Measurements from ENCODE around the gene GALNT17.
"Not testable (repeated sequence)": the region's sequence is repeated elsewhere in the genome, so short reads cannot be mapped to it uniquely, and the experiment has no call there.

Gene GALNT17

DNA sequence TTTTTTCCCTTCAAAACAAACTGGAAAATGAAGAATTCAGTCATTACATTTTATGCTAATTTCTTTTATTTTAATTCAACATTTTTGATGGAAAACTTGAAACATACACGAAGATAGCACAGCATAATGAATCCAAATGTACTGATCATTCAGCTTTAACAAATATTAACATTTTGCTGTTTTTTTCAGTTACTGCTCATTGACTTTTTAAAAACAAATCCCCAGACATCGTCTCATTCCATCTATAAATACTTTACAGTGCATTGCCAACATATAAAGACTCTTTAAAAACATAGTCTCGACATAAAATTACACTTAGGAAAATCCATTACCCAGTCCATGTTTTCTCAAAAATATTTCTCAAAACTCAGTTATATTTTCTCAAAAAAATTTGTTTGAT, 452.3 kb downstream of the GALNT17 start:
- H3K4me3 ChIP-seq (ENCODE audit: low read length in 2 of 2) = no peak overlapping the region

DNA sequence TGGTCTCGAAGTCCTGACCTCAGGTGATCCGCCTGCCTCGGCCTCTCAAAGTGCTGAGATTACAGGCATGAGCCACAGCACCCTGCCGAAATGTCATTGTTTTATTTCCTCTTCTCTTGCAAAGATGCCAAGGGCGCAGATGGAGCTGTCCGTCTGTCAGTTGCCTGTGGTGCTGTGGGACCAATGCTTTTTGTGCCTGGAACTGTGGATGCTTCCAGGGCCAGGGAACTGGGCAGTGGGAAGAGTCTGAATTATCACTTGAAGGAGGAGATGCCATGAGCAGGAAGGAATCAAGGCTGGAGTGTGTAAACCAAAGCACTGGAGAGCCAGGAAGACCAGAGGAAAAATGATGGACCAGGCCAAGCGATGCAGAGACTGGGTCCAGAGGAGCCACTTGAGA, 459.9 kb downstream of the GALNT17 start:
- Histone ChIP-seq H3K4me1 (ENCODE audit: control insufficient read depth, insufficient read depth, low read length) (no peaks in the 10 kb centered on the region), H3K4me3 (ENCODE audit: low read length in 2 of 2) (no peak overlapping the region)

More for the DNA sequence above, 452.3 kb downstream of the GALNT17 start:
- Histone ChIP-seq H3K36me3 (ENCODE audit: control insufficient read depth in 2 of 2, insufficient read depth in 2 of 2, low read length in 2 of 2) (no peaks in the 10 kb centered on the region), H3K27me3 (ENCODE audit: control insufficient read depth in 1 of 2, insufficient read depth in 2 of 2, low read length in 2 of 2) (no peaks in the 10 kb centered on the region), H3K9ac (ENCODE audit: low read length in 2 of 2) (no peak overlapping the region), H3K27ac (ENCODE audit: low read length) (no peak overlapping the region), H3K9me3 (ENCODE audit: control insufficient read depth in 2 of 2, low read length in 2 of 2) (no peaks in the 10 kb centered on the region), H3K4me1 (ENCODE audit: control insufficient read depth, insufficient read depth, low read length) (no peaks in the 10 kb centered on the region)

DNA sequence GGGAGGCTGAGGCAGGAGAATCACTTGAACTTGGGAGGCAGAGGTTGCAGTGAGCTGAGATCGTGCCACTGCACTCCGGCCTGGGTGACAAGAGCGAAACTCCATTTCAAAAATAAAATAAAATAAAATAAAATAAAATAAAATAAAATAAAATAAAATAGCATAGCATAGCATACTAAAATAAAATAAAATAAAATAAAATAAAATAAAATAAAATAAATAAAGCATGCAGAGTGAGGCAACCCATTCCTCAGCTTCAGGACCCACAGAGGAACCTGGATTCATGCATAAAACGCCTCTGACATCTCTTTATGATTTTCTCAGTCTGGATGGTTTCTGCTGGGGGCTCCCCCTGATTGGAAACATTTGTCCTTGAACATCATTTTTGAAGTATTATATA, 460.4 kb downstream of the GALNT17 start:
- not testable (repeated sequence) for H3K27me3 ChIP-seq (ENCODE audit: control insufficient read depth in 1 of 2, insufficient read depth in 2 of 2, low read length in 2 of 2); H3K9ac ChIP-seq (ENCODE audit: low read length in 2 of 2); H3K36me3 ChIP-seq (ENCODE audit: control insufficient read depth in 2 of 2, insufficient read depth in 2 of 2, low read length in 2 of 2); H3K27ac ChIP-seq (ENCODE audit: low read length); H3K4me3 ChIP-seq (ENCODE audit: low read length in 2 of 2); H3K4me1 ChIP-seq (ENCODE audit: control insufficient read depth, insufficient read depth, low read length); H3K9me3 ChIP-seq (ENCODE audit: control insufficient read depth in 2 of 2, low read length in 2 of 2)

More for the DNA sequence above, 459.9 kb downstream of the GALNT17 start:
- H3K27me3 ChIP-seq (ENCODE audit: control insufficient read depth in 1 of 2, insufficient read depth in 2 of 2, low read length in 2 of 2) = no peaks in the 10 kb centered on the region
- H3K27ac ChIP-seq (ENCODE audit: low read length) = no peak overlapping the region
- no peaks in the 10 kb centered on the region for H3K36me3 ChIP-seq (ENCODE audit: control insufficient read depth in 2 of 2, insufficient read depth in 2 of 2, low read length in 2 of 2)
- no peaks in the 10 kb centered on the region for H3K9me3 ChIP-seq (ENCODE audit: control insufficient read depth in 2 of 2, low read length in 2 of 2)
- H3K9ac ChIP-seq (ENCODE audit: low read length in 2 of 2) = no peak overlapping the region

DNA sequence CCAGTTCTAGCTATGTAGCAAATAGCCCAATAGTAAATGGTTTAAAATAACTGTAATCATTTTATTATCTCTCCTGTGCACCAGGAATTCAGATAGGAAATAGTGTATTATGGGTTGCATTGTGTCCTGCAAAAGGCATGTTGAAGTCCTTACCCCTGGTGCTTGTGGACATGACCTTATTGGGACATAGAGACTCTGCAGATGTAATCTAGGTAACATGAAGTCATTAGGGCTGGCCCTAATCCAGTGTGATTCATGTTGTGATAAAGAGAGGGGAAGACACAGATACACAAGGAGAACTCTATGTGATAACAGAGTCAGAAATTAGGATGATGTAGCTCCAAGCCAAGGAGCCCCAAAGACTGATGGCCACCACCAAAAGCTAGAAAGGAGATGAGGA, 462.8 kb downstream of the GALNT17 start:
- Histone ChIP-seq H3K4me1 (ENCODE audit: control insufficient read depth, insufficient read depth, low read length) (no peaks in the 10 kb centered on the region), H3K9me3 (ENCODE audit: control insufficient read depth in 2 of 2, low read length in 2 of 2) (no peaks in the 10 kb centered on the region), H3K36me3 (ENCODE audit: control insufficient read depth in 2 of 2, insufficient read depth in 2 of 2, low read length in 2 of 2) (no peaks in the 10 kb centered on the region), H3K27me3 (ENCODE audit: control insufficient read depth in 1 of 2, insufficient read depth in 2 of 2, low read length in 2 of 2) (peaks cover 0 to 2% of the 10 kb centered on the region in 2 donors), H3K4me3 (ENCODE audit: low read length in 2 of 2) (no peak overlapping the region), H3K9ac (ENCODE audit: low read length in 2 of 2) (no peak overlapping the region), H3K27ac (ENCODE audit: low read length) (no peak overlapping the region)

DNA sequence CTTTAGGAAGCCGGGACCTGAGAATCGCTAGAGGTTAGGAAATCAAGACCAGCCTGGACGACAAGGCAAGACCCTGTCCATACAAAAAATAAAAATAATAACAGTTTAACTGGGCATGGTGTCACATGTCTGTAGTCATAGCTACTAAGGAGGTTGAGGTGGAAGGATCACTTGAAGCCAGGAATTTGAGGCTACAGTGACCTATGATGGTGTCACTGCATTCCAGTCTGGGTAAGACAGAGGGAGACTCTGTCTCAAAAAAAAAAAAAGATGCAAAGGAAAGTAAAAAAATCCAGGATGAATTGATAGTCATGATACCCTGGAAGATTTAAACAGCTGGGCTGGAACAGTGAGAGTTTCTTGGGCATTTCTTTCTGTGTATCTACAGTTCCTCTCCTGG, 463.2 kb downstream of the GALNT17 start:
- Histone ChIP-seq H3K9me3 (ENCODE audit: control insufficient read depth in 2 of 2, low read length in 2 of 2) (no peaks in the 10 kb centered on the region), H3K36me3 (ENCODE audit: control insufficient read depth in 2 of 2, insufficient read depth in 2 of 2, low read length in 2 of 2) (no peaks in the 10 kb centered on the region), H3K4me1 (ENCODE audit: control insufficient read depth, insufficient read depth, low read length) (no peaks in the 10 kb centered on the region), H3K27me3 (ENCODE audit: control insufficient read depth in 1 of 2, insufficient read depth in 2 of 2, low read length in 2 of 2) (peaks cover 0 to 2% of the 10 kb centered on the region in 2 donors), H3K9ac (ENCODE audit: low read length in 2 of 2) (no peak overlapping the region), H3K4me3 (ENCODE audit: low read length in 2 of 2) (no peak overlapping the region), H3K27ac (ENCODE audit: low read length) (no peak overlapping the region)

DNA sequence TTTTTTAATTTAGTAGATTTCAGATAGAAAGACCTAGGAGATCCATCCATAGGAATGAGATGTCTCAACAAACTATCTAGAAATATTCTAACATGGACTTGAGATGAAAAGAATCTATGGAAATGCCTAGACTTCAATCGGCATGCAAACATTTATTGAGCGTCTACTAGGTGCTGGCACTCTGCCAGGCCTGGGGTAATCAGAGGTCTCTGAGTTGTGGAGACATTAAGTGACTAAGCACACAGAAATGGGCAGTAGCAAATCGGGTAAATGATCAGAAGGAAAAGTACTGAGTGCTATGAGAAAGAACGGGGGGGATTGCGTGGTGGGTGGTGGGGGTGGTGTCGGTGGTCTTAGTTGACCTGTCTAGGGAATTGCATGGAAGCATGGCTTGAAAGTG, 466.6 kb downstream of the GALNT17 start:
- H3K4me3 ChIP-seq (ENCODE audit: low read length in 2 of 2) = no peak overlapping the region
- no peaks in the 10 kb centered on the region for H3K4me1 ChIP-seq (ENCODE audit: control insufficient read depth, insufficient read depth, low read length)
- no peaks in the 10 kb centered on the region for H3K36me3 ChIP-seq (ENCODE audit: control insufficient read depth in 2 of 2, insufficient read depth in 2 of 2, low read length in 2 of 2)
- no peak overlapping the region for H3K9ac ChIP-seq (ENCODE audit: low read length in 2 of 2)
- peaks cover 2 to 3% of the 10 kb centered on the region in 2 donors for H3K27me3 ChIP-seq (ENCODE audit: control insufficient read depth in 1 of 2, insufficient read depth in 2 of 2, low read length in 2 of 2)
- peaks cover 0 to 7% of the 10 kb centered on the region in 2 donors for H3K9me3 ChIP-seq (ENCODE audit: control insufficient read depth in 2 of 2, low read length in 2 of 2)
- H3K27ac ChIP-seq (ENCODE audit: low read length) = no peak overlapping the region

DNA sequence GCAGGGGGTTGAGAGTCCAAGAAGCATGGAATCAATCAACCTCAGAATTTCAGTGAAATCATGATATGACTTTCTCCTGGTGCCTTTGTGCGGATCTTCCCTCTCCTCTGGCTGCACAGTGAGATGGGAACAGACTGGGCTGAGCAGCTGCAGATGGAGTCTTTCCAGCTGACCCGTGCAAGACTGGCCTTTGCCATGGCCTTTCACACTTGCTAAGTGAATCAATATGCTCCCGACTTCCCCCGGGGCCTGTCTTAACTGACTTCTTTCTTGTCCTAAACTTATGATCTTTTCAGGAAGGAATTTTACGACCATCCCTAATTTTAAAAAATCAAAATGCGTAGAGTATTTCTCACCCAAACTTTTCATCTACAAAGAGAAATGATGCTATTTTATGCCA, 469.9 kb downstream of the GALNT17 start:
- Histone ChIP-seq H3K9me3 (ENCODE audit: control insufficient read depth in 2 of 2, low read length in 2 of 2) (peaks cover 0 to 16% of the 10 kb centered on the region in 2 donors), H3K9ac (ENCODE audit: low read length in 2 of 2) (no peak overlapping the region), H3K4me1 (ENCODE audit: control insufficient read depth, insufficient read depth, low read length) (no peaks in the 10 kb centered on the region), H3K4me3 (ENCODE audit: low read length in 2 of 2) (no peak overlapping the region), H3K27me3 (ENCODE audit: control insufficient read depth in 1 of 2, insufficient read depth in 2 of 2, low read length in 2 of 2) (peaks cover 3% of the 10 kb centered on the region in 2 donors), H3K36me3 (ENCODE audit: control insufficient read depth in 2 of 2, insufficient read depth in 2 of 2, low read length in 2 of 2) (no peaks in the 10 kb centered on the region), H3K27ac (ENCODE audit: low read length) (no peak overlapping the region)

DNA sequence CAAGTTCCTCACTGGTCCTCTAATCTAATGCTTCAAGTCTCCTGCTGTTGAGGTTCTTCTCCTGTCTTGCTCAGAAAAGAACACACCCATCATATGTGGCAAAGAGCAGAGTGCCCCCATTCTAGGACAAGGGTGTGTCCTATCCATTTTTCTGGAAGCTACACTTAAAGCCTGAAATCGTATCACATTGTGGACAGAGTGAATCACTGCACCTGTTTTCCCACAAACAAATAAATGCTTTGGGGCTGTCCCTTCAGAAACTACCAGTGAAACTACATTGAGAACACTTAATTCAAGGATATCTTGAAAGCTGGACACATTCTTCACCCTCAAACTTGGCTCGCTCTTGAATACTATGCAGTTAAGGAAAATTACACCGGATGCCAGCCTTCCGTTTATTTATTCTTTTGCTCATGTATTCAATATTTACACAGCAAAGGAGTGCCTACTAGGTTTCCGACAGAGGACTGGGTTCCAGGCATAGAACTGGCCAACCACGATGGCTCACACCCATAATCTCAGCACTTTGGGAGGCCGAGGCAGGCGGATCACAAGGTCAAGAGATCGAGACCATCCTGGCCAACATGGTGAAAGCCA, 473.0 kb downstream of the GALNT17 start:
- peaks cover 2 to 3% of the 10 kb centered on the region in 2 donors for H3K27me3 ChIP-seq (ENCODE audit: control insufficient read depth in 1 of 2, insufficient read depth in 2 of 2, low read length in 2 of 2)
- H3K4me3 ChIP-seq (ENCODE audit: low read length in 2 of 2) = no peak overlapping the region
- H3K9me3 ChIP-seq (ENCODE audit: control insufficient read depth in 2 of 2, low read length in 2 of 2) = peaks cover 9 to 22% of the 10 kb centered on the region in 2 donors
- H3K9ac ChIP-seq (ENCODE audit: low read length in 2 of 2) = no peak overlapping the region
- H3K27ac ChIP-seq (ENCODE audit: low read length) = no peak overlapping the region
- no peaks in the 10 kb centered on the region for H3K36me3 ChIP-seq (ENCODE audit: control insufficient read depth in 2 of 2, insufficient read depth in 2 of 2, low read length in 2 of 2)
- H3K4me1 ChIP-seq (ENCODE audit: control insufficient read depth, insufficient read depth, low read length) = no peaks in the 10 kb centered on the region

DNA sequence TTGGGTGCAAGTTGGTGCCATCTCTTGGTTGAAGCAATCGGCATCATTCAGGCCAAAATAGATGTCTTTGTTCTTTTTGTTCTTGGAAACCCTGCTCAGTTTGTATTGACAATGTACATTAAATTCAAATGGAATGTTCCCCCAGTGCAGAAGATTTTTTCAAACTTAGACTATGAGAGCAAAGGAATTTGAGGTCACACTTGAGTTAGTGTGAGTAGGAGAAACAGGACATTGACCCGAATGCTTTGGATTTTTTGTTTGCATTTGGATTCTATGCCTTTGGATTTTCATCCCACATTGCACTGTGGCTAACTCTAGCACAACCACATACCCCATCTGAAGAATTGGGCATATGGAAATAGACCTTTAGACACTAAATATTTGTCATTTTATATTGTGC, 480.0 kb downstream of the GALNT17 start:
- Histone ChIP-seq H3K27ac (ENCODE audit: low read length) (no peak overlapping the region), H3K4me1 (ENCODE audit: control insufficient read depth, insufficient read depth, low read length) (peaks cover 12% of the 10 kb centered on the region), H3K36me3 (ENCODE audit: control insufficient read depth in 2 of 2, insufficient read depth in 2 of 2, low read length in 2 of 2) (no peaks in the 10 kb centered on the region), H3K4me3 (ENCODE audit: low read length in 2 of 2) (no peak overlapping the region), H3K9ac (ENCODE audit: low read length in 2 of 2) (no peak overlapping the region), H3K27me3 (ENCODE audit: control insufficient read depth in 1 of 2, insufficient read depth in 2 of 2, low read length in 2 of 2) (no peaks in the 10 kb centered on the region), H3K9me3 (ENCODE audit: control insufficient read depth in 2 of 2, low read length in 2 of 2) (peaks cover 6 to 9% of the 10 kb centered on the region in 2 donors)

DNA sequence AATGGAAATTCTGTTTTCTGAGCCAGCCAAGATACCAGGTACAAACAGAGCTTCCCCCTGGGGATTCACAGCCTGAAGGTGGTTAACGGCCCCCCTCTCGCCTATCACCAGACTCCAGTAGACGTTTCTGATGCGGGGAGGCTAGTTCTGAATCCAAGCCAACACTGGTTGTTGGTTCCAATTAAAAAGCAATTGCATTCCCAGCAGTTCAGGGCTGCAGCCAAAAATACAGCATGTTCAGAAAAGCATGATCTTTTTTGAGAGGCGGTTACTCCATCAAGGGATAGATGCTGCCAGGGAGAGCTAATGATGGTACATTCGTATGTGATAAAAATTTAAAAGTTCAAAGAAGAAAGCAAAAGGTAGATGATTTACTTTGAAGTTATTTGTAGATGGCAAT, 481.0 kb downstream of the GALNT17 start:
- Histone ChIP-seq H3K27me3 (ENCODE audit: control insufficient read depth in 1 of 2, insufficient read depth in 2 of 2, low read length in 2 of 2) (no peaks in the 10 kb centered on the region), H3K4me3 (ENCODE audit: low read length in 2 of 2) (peak overlapping the region in 1 of 2 donors; percentile 35), H3K4me1 (ENCODE audit: control insufficient read depth, insufficient read depth, low read length) (peaks cover 12% of the 10 kb centered on the region), H3K9ac (ENCODE audit: low read length in 2 of 2) (no peak overlapping the region), H3K27ac (ENCODE audit: low read length) (no peak overlapping the region), H3K36me3 (ENCODE audit: control insufficient read depth in 2 of 2, insufficient read depth in 2 of 2, low read length in 2 of 2) (no peaks in the 10 kb centered on the region), H3K9me3 (ENCODE audit: control insufficient read depth in 2 of 2, low read length in 2 of 2) (peaks cover 5% of the 10 kb centered on the region in 2 donors)

DNA sequence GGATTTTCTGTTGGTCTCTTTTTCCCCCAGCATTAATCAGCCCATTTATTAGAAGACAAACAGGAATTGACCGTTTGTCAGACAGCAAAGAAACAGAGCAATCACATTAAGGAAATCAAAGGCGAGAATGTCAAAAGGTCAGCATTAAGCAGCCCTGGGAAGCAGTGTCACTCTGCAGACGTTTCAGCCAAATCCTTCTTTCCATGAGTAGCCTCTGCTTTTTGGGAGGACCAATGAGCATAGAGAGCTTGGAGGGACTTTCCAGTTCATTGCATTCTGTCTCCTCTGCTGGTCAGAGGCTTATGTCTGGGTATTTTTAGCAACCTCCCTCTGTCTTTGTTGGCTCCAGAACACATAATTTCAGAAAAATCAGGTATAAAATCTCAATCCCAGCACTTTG, 481.4 kb downstream of the GALNT17 start:
- no peak overlapping the region for H3K27ac ChIP-seq (ENCODE audit: low read length)

More for the DNA sequence above, 481.4 kb downstream of the GALNT17 start:
- Histone ChIP-seq H3K4me3 (ENCODE audit: low read length in 2 of 2) (no peak overlapping the region), H3K9ac (ENCODE audit: low read length in 2 of 2) (no peak overlapping the region), H3K27me3 (ENCODE audit: control insufficient read depth in 1 of 2, insufficient read depth in 2 of 2, low read length in 2 of 2) (no peaks in the 10 kb centered on the region), H3K36me3 (ENCODE audit: control insufficient read depth in 2 of 2, insufficient read depth in 2 of 2, low read length in 2 of 2) (no peaks in the 10 kb centered on the region), H3K9me3 (ENCODE audit: control insufficient read depth in 2 of 2, low read length in 2 of 2) (peaks cover under 1 to 4% of the 10 kb centered on the region in 2 donors), H3K4me1 (ENCODE audit: control insufficient read depth, insufficient read depth, low read length) (peaks cover 12% of the 10 kb centered on the region)
